Activated B cell treated with CpG ODN at 0.5 μM for 24 hours (primary cell): Measurements from ENCODE around the gene XRCC4. TPM values are rescaled to one million over a fixed set of nuclear protein-coding genes. Genes with fewer than 3 reads are reported as not detected.

Source experiments
- ATAC-seq: fragments of 200-7000 bp; cut with Tn5 transposase; one replicate; pipeline ENCODE4 v1.10.0; 2021; ENCODE audit warnings: low read depth, mild to moderate bottlenecking, moderate library complexity
- CTCF ChIA-PET: fragments of 350-600 bp; sonication (Branson Sonifier 250); formaldehyde crosslinking; loops from one replicate; lab custom pipeline; 2021; ENCODE audit warnings: antibody characterized with exemption; lab: Charles Lee
- POLR2A ChIA-PET: fragments of 350-600 bp; sonication (Branson Sonifier 250); formaldehyde crosslinking; loops from one replicate; lab custom pipeline; 2021; ENCODE audit warnings: antibody characterized with exemption; lab: Charles Lee
- DNase-seq: peaks from one replicate; pipeline ENCODE4 v3.0.0; 2022
- H3K27ac Mint-ChIP-seq: one replicate; pipeline ENCODE4 v1.8.0; 2020; ENCODE audit warnings: mixed read lengths
- H3K27me3 Mint-ChIP-seq: one replicate; pipeline ENCODE4 v1.8.0; 2021; ENCODE audit warnings: mixed read lengths
- H3K36me3 Mint-ChIP-seq: one replicate; pipeline ENCODE4 v1.8.0; 2021; ENCODE audit warnings: low read depth, mixed read lengths
- H3K4me1 Mint-ChIP-seq: one replicate; pipeline ENCODE4 v1.8.0; 2021; ENCODE audit warnings: mixed read lengths
- H3K4me3 Mint-ChIP-seq: one replicate; pipeline ENCODE4 v1.8.0; 2020; ENCODE audit warnings: mild to moderate bottlenecking, mixed read lengths
- H3K9me3 Mint-ChIP-seq: one replicate; pipeline ENCODE4 v1.8.0; 2020; ENCODE audit warnings: mixed read lengths
- CTCF ChIP-seq: fragments of 200-600 bp; IDR thresholded peaks from one replicate; pipeline ENCODE4 v1.8.0; 2022; ENCODE audit warnings: antibody characterized with exemption, mild to moderate bottlenecking
- intact Hi-C: fragments of 100-400 bp; cut with micrococcal nuclease; formaldehyde crosslinking; loops from one replicate; pipeline ENCODE4 v1.15.1; 2024
- total RNA-seq: library from RNA; stranded (reverse); gene quantifications from 2 replicates; pipeline ENCODE4 v1.2.3, GENCODE V29; 2022

XRCC4 gene
- total RNA-seq, 1 donor from 2014 or later: 8.5 TPM

GRCh38 chr5:83222906-83223305, 145.6 kb downstream of the XRCC4 start:
- POLR2A ChIA-PET: no interaction called here
- Mint-ChIP-seq H3K4me3 (no peak overlapping the region), H3K27me3 (no peaks in the 10 kb centered on the region), H3K36me3 (peaks cover 2% of the 10 kb centered on the region), H3K4me1 (no peaks in the 10 kb centered on the region), H3K9me3 (no peaks in the 10 kb centered on the region), H3K27ac (no peak overlapping the region)
- intact Hi-C loops: no loop called here
- no peak for ATAC-seq
- DNase-seq: no peak
- no peak for TF ChIP-seq CTCF
- CTCF ChIA-PET: no interaction called here

- H3K27me3 Mint-ChIP-seq: no peaks in the 10 kb centered on the region
- intact Hi-C loops: no loop called here
- H3K36me3 Mint-ChIP-seq: peaks cover 2% of the 10 kb centered on the region
- TF ChIP-seq CTCF: no peak
- no peaks in the 10 kb centered on the region for H3K9me3 Mint-ChIP-seq
- no peak for ATAC-seq
- no peak overlapping the region for H3K4me3 Mint-ChIP-seq
- no peaks in the 10 kb centered on the region for H3K4me1 Mint-ChIP-seq
- H3K27ac Mint-ChIP-seq: no peak overlapping the region
- DNase-seq: no peak
- ChIA-PET CTCF (no interaction called here), POLR2A (no interaction called here)
Observed at GRCh38 chr5:83227611-83228010, 150.3 kb downstream of the XRCC4 start.

GRCh38 chr5:83230511-83230910, 153.2 kb downstream of the XRCC4 start:
- ATAC-seq (no peak), DNase-seq (no peak)
- no peak for TF ChIP-seq CTCF
- Mint-ChIP-seq H3K4me1 (no peaks in the 10 kb centered on the region), H3K9me3 (no peaks in the 10 kb centered on the region), H3K27me3 (no peaks in the 10 kb centered on the region), H3K36me3 (no peaks in the 10 kb centered on the region), H3K27ac (no peak overlapping the region), H3K4me3 (no peak overlapping the region)
- CTCF ChIA-PET: no interaction called here
- POLR2A ChIA-PET: no interaction called here
- intact Hi-C loops: no loop called here

GRCh38 chr5:83244516-83244915, 167.2 kb downstream of the XRCC4 start:
- intact Hi-C loops: no loop called here
- Mint-ChIP-seq H3K27me3 (no peaks in the 10 kb centered on the region), H3K4me1 (no peaks in the 10 kb centered on the region), H3K27ac (no peak overlapping the region), H3K36me3 (peaks cover 1% of the 10 kb centered on the region), H3K9me3 (no peaks in the 10 kb centered on the region), H3K4me3 (no peak overlapping the region)
- ChIA-PET POLR2A (no interaction called here), CTCF (no interaction called here)
- TF ChIP-seq CTCF: no peak
- no peak for ATAC-seq
- no peak for DNase-seq

GRCh38 chr5:83245037-83245436, 167.7 kb downstream of the XRCC4 start:
- POLR2A ChIA-PET: no interaction called here
- ATAC-seq: no peak
- Mint-ChIP-seq H3K36me3 (peaks cover 1% of the 10 kb centered on the region), H3K4me3 (no peak overlapping the region), H3K9me3 (no peaks in the 10 kb centered on the region), H3K27ac (no peak overlapping the region), H3K4me1 (no peaks in the 10 kb centered on the region), H3K27me3 (no peaks in the 10 kb centered on the region)
- intact Hi-C loops: no loop called here
- CTCF ChIA-PET: no interaction called here
- no peak for DNase-seq
- no peak for TF ChIP-seq CTCF
